ENCODE data around the gene ADCY7. TPM values are rescaled to one million over a fixed set of nuclear protein-coding genes. Genes with fewer than 3 reads are reported as not detected.

ADCY7 gene
- total and polyA plus RNA-seq, 2 of the 4 experiments (the other 2 are of a cell fraction): 15.2 to 17.1 TPM

DNA sequence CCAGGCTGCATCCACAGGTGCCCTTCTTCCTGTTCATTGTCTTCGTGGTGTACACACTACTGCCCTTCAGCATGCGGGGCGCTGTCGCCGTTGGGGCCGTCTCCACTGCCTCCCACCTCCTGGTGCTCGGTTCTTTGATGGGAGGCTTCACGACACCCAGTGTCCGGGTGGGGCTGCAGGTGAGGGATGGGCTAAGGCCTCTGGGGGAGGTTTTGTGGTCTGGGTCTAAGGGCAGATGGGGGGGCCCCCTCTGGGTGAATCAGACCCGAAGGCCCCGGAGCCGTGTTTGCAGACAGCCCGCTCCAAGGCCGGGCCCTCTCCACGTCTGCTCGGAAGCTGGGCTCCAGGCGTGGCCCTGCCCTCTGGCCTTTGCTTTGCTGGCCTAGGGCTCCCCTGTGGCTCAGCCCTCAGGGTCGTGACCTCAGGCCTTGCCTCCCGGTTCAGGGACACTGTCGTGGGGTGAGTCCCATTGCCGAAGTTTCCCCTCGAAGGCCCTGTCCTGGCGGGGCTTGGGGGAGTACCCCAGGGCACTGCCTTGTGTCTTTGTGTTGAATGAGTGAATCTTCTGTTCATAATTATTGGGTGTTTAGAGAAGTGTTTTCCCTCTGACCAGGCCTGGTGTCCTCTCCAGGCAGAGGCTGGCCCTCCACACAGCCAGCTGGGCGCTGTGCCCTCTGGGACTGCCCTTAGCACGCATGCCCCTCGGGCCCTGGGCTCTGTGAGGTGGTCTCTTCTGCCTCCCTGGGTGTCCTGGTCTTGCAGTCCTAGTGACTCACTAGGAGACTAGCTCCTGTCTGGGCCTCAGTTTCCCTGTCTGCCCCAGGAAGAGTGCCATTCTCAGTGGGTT is 25.6 kb downstream of the ADCY7 start:
- Histone ChIP-seq H3K9ac (ENCODE audit: low read depth, low read length) (no peak overlapping the region), H3K14ac (replicated peaks; ENCODE audit: low read depth, low read length) (no peak overlapping the region), H4K91ac (ENCODE audit: insufficient read depth, low read depth, low read length) (no peak overlapping the region), H3K4me1 (ENCODE audit: control insufficient read depth, insufficient read depth, low read length) (no peaks in the 10 kb centered on the region), H2BK5ac (ENCODE audit: low read depth, low read length, poor library complexity, severe bottlenecking) (no peak overlapping the region), H3K79me1 (ENCODE audit: low read depth in 1 of 2, low read length in 2 of 2) (peaks cover 5 to 7% of the 10 kb centered on the region in 2 experiments; a peak in 2 of 4 replicates), H3K4ac (ENCODE audit: low read depth, low read length) (no peak overlapping the region), H3K23ac (ENCODE audit: low read depth, low read length) (no peak overlapping the region), H2AK9ac (replicated peaks; ENCODE audit: low read depth, low read length, poor library complexity) (no peak overlapping the region), H4K5ac (ENCODE audit: low read depth, low read length) (no peak overlapping the region), H3K27ac (ENCODE audit: insufficient read depth, low read length) (no peak overlapping the region), H3K9me1 (ENCODE audit: insufficient read depth, low read length) (peaks cover 3% of the 10 kb centered on the region; the same call in 1 of the 2 replicates), H3K27me3 (ENCODE audit: control insufficient read depth, insufficient read depth, low read length) (no peaks in the 10 kb centered on the region), H4K8ac (ENCODE audit: low read depth in 2 of 2, low read length in 2 of 2) (no peak overlapping the region), H3K4me3 (ENCODE audit: insufficient read depth, low read depth, low read length) (no peak overlapping the region), H2AFZ (replicated peaks; ENCODE audit: low read length, poor library complexity) (no peak overlapping the region), H2AK5ac (ENCODE audit: low read depth, low read length) (no peak overlapping the region), H2BK20ac (ENCODE audit: low read depth, low read length) (no peak overlapping the region), H3K56ac (ENCODE audit: extremely low read depth, insufficient read depth, low read length) (no peak overlapping the region), H3K36me3 (ENCODE audit: control insufficient read depth, insufficient read depth, low read length) (peaks cover 8% of the 10 kb centered on the region; the same call in 1 of the 2 replicates), H3K4me2 (ENCODE audit: low read depth, low read length) (no peak overlapping the region), H2BK15ac (ENCODE audit: low read depth, low read length) (no peak overlapping the region), H3K9me3 (ENCODE audit: control insufficient read depth, insufficient read depth, low read length) (no peaks in the 10 kb centered on the region), H4K20me1 (ENCODE audit: insufficient read depth, low read length) (no peaks in the 10 kb centered on the region), H2BK120ac (ENCODE audit: low read depth, low read length) (no peak overlapping the region), H3K18ac (ENCODE audit: low read depth, low read length) (no peak overlapping the region)
- ChIA-PET POLR2A (ENCODE audit: unreplicated experiment) (no interaction called here), CTCF (no interaction called here)
- BruUV-seq (replicated peaks): no TSS peak
- intact Hi-C loops (cut with micrococcal nuclease) (no loop called here), in situ Hi-C loops (cut with MboI; ENCODE audit: low sequenced_read_pairs) (no loop called here), dilution Hi-C loops (cut with HindIII; ENCODE audit: low sequenced_read_pairs, unreplicated experiment) (no loop called here)
- WGBS, 2 experiments (ENCODE audit: extremely low coverage in 2 of 2, insufficient read length in 1 of 2): 91% methylated on average over 6 of the region's 26 CpGs; no CpG with 5 or more reads in 1 of the 2 experiments
- DNase-seq: no peak
- no peak for ATAC-seq (ENCODE audit: low read depth)
- no peak for TF ChIP-seq SMC3 (IDR thresholded peaks at IDR 0.05; ENCODE audit: low read depth, low read length)
- no peak for TF ChIP-seq RFX5 (IDR thresholded peaks at IDR 0.05; ENCODE audit: low read depth, low read length)
- no peak for TF ChIP-seq NFE2L2 (IDR thresholded peaks at IDR 0.05; ENCODE audit: low read depth, low read length)
- TF ChIP-seq, protein P1, sequence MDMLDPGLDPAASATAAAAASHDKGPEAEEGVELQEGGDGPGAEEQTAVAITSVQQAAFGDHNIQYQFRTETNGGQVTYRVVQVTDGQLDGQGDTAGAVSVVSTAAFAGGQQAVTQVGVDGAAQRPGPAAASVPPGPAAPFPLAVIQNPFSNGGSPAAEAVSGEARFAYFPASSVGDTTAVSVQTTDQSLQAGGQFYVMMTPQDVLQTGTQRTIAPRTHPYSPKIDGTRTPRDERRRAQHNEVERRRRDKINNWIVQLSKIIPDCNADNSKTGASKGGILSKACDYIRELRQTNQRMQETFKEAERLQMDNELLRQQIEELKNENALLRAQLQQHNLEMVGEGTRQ (IDR thresholded peaks at IDR 0.05; ENCODE audit: low read depth, low read length): no peak
- TF ChIP-seq MXI1 (IDR thresholded peaks at IDR 0.05; ENCODE audit: borderline replicate concordance, low read depth, low read length): no peak
- no peak for TF ChIP-seq BHLHE40 (IDR thresholded peaks at IDR 0.05; ENCODE audit: low read depth, low read length)
- TF ChIP-seq, protein P2, sequence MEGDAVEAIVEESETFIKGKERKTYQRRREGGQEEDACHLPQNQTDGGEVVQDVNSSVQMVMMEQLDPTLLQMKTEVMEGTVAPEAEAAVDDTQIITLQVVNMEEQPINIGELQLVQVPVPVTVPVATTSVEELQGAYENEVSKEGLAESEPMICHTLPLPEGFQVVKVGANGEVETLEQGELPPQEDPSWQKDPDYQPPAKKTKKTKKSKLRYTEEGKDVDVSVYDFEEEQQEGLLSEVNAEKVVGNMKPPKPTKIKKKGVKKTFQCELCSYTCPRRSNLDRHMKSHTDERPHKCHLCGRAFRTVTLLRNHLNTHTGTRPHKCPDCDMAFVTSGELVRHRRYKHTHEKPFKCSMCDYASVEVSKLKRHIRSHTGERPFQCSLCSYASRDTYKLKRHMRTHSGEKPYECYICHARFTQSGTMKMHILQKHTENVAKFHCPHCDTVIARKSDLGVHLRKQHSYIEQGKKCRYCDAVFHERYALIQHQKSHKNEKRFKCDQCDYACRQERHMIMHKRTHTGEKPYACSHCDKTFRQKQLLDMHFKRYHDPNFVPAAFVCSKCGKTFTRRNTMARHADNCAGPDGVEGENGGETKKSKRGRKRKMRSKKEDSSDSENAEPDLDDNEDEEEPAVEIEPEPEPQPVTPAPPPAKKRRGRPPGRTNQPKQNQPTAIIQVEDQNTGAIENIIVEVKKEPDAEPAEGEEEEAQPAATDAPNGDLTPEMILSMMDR (conservative IDR thresholded peaks at IDR 0.05; ENCODE audit: low read depth, low read length): no peak

All from IMR-90 (cell line).